Stimulated activated CD4-positive, alpha-beta T cell treated with anti-CD3 and anti-CD28 coated beads, Interleukin-4, amount 100 ng/mL, for 1 hour (primary cell): ENCODE results near the gene MALT1.
"Not testable (repeated sequence)": the region's sequence is repeated elsewhere in the genome, so short reads cannot be mapped to it uniquely, and the experiment has no call there.

Experiments
- DNase-seq: peaks from one replicate; pipeline ENCODE4 v3.0.0-alpha.2; 2020

MALT1 gene, protein sequence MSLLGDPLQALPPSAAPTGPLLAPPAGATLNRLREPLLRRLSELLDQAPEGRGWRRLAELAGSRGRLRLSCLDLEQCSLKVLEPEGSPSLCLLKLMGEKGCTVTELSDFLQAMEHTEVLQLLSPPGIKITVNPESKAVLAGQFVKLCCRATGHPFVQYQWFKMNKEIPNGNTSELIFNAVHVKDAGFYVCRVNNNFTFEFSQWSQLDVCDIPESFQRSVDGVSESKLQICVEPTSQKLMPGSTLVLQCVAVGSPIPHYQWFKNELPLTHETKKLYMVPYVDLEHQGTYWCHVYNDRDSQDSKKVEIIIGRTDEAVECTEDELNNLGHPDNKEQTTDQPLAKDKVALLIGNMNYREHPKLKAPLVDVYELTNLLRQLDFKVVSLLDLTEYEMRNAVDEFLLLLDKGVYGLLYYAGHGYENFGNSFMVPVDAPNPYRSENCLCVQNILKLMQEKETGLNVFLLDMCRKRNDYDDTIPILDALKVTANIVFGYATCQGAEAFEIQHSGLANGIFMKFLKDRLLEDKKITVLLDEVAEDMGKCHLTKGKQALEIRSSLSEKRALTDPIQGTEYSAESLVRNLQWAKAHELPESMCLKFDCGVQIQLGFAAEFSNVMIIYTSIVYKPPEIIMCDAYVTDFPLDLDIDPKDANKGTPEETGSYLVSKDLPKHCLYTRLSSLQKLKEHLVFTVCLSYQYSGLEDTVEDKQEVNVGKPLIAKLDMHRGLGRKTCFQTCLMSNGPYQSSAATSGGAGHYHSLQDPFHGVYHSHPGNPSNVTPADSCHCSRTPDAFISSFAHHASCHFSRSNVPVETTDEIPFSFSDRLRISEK

GRCh38 chr18:58671111-58671631 lies at the start of gene MALT1:
Gene MALT1, plus strand, starts transcription at chr18:58671465. Its CDS starts 179 bp downstream, at chr18:58671644.
- peak; percentile 95 for DNase-seq

- no peak for DNase-seq
Observed at GRCh38 chr18:58624011-58624410, 47.3 kb upstream of the MALT1 start.

DNA sequence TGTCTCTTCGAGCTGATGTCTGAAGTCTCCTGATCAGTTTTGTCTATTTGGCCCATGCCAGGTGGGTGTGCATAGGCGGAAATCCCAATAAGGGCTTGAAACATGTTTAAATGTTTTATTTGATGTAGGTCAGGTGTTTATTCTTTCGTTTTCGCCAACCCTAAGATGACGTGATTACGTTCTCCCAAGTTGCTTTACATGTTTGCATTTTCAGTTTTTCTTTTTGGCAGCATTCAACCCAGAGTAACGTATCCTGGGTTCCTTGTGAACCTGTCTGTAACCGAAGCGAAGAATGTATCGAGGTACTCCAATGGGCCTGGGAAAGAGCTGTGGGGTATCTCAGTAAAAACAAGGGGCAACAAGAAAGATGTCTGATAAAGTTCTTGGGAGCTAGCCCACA lies 45.4 kb upstream of the MALT1 start:
- no peak for DNase-seq

GRCh38 chr18:58630071-58630470 lies 41.2 kb upstream of the MALT1 start:
- DNase-seq = no peak

- DNase-seq = no peak
Observed at GRCh38 chr18:58631301-58631700, 40.0 kb upstream of the MALT1 start.

- DNase-seq = no peak
Observed at GRCh38 chr18:58632552-58632951, 38.7 kb upstream of the MALT1 start.

DNA sequence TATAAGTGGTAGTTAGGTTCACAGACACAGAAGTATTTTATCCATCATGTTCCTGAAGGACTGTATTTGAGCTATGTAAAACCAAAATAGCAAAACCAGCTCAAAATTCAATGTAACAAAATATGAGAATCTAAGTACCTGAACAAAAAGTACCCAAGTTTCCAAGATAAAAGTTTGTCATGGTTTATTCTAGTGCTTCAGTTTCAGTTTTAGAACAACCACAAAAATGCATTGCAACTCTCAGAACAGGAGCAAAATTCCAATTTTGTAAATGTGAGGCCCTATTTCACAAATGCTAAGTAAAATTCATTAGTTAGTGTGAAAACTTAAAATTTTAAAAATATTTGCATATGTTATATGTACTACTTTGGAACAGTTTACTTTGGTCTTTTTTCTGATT lies 37.4 kb upstream of the MALT1 start:
- DNase-seq = no peak

- DNase-seq = no peak
Observed at GRCh38 chr18:58635891-58636290, 35.4 kb upstream of the MALT1 start.

GRCh38 chr18:58637197-58637596 lies 34.1 kb upstream of the MALT1 start:
- DNase-seq = no peak

DNA sequence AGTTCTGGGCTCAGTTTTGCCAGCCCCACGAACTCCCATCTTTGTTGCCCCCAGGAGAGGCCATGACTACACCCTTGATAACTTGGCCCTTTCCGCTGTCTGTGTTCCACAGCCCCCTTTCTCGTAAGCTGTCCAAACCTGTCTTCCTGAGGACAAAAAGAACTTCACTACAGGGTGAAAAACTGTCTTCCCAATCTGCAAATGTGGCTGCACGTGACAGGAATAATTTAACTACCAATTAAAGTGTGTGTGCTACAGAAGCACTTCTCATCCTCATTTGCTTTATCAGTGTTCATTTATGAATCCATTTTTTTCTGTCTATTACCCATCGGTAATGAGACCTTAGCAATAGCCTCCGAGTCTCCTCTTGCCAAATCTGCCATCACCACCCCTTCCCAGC lies 33.3 kb upstream of the MALT1 start:
- DNase-seq = no peak

- no peak for DNase-seq
Observed at GRCh38 chr18:58638441-58638840, 32.8 kb upstream of the MALT1 start.

GRCh38 chr18:58639237-58639636 lies 32.0 kb upstream of the MALT1 start:
- no peak for DNase-seq

DNA sequence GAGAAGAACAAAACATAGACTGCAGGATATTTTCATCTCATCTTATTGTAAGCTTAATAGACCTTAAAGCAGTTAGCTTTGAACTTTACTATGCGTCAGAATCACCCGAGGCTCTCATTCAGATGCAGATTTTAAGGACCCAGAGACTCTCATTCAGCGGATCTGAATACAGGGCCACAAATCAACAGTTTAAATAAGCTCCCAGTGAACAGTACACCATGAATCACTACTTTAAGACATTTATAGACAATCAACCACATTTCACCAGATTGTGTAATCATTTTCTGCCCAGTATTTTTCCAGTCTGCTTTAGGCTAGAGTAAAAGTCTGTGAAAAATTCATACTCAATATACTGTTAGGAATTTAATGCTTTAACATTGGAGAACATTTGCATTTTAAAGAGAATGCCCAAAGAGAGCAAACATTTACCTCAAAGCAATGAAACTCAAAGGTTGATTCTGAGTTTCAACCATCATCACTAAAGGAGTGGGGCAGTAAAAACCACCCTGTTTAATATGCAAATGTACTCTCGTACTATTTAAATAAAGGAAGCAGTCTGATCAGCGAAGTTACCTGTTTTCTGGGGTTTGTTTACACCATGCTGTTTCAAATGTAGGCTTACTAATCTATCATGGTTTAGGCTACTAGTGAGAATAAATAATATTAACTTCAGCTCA lies 31.4 kb upstream of the MALT1 start:
- no peak for DNase-seq

DNA sequence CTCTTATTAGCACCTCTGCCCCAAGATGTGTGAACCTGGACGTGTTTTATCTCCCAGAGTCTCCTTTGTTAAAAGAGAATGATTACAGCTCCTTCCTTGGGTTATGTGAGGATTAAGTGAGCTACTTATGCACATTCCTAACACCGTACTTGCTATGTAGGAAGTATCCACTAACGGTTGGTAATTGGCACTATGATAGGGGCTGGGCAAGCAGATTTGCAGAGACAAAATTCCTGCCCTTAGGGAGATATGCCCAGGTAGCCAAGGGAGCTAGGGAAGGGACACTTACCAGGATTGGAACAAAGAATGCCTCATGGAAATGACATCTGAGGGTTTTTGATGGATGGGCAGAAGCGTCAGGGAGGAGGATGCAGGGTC lies 30.8 kb upstream of the MALT1 start:
- no peak for DNase-seq

DNA sequence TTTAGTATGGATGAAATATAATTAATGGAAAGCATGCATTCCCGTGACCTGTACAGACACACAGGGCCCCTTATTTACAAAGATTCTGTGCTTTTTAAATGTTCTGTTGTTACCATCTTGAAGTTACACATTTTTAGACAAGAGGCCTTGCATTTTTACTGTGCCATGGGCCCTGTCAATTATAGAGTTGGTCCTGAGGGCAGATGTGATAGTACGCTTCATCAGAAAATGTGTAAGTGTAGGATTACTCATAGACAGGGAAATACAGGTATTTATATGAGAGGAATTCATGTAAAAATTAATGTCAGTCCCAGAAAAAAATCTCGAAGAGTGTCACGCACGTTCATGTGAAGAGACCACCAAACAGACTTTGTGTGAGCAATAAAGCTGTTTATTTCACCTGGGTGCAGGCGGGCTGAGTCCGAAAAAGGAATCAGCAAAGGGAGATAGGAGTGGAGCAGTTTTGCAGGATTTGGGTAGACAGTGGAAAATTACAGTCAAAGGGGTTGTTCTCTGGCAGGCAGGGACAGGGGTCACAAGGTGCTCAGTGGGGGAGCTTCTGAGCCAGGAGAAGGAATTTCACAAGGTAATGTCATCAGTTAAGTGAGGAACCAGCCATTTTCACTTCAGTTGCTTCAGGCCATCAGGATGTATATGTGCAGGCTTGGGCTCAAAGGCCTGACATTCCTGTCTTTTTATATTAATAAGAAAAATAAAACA lies 30.2 kb upstream of the MALT1 start:
- no peak for DNase-seq

GRCh38 chr18:58643557-58643956 lies 27.7 kb upstream of the MALT1 start:
- not testable (repeated sequence) for DNase-seq

GRCh38 chr18:58645398-58645797 lies 25.9 kb upstream of the MALT1 start:
- DNase-seq = no peak

DNA sequence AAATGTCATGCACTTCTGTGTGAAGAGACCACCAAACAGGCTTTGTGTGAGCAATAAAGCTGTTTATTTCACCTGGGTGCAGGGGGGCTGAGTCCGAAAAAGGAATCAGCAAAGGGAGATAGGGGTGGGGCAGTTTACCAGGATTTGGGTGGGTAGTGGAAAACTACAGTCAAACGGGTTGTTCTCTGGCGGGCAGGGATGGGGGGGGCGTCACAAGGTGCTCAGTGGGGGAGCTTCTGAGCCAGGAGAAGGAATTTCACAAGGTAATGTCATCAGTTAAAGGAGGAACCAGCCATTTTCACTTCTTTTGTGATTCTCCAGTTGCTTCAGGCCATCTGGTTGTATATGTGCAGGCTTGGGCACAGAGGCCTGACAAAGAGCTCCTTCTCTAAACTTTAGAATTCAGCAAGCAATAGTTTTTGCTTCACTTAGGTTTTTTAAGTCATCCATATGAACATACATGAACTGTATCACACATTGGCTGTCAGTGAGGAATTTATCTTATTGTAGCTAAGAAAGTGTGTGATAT lies 24.9 kb upstream of the MALT1 start:
- DNase-seq = no peak

DNA sequence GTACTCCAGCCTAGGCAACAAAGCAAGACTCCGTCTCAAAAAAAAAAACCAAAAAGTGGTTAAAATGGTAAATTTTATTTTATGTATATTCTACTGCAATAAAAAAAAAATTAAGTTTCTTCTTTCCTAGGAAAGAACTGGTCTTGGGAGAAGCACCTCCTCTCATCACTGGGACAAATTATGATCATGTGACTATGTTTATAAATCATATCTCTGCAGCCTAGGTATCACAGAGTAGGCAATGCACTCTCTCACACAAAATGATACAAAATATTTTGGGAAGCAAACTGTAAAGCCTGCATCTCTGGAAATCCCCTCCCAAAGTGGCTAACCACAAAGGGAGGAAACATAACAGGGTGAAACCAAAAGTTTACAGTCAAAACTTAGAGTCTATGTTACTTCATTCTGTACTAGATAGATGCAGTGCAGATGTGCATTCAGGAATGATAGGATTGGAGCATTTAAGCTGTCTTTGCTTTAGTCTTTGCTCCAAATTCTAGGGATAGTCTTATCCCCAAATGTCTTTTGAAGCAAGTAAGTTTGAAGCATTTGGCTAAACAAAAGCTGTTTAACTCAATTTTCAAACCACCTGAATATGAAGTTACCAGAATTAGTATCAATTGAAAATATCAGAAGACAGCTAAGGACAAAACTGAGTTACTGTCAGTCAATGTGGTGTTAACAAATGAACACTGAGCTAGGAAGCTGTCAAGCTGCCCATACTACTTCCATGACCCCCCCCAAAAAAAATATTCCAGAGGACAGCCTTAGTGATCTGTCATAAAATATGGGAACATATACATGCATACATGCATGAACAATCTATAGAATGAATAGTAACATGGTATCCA lies 21.1 kb upstream of the MALT1 start:
- DNase-seq = no peak

DNA sequence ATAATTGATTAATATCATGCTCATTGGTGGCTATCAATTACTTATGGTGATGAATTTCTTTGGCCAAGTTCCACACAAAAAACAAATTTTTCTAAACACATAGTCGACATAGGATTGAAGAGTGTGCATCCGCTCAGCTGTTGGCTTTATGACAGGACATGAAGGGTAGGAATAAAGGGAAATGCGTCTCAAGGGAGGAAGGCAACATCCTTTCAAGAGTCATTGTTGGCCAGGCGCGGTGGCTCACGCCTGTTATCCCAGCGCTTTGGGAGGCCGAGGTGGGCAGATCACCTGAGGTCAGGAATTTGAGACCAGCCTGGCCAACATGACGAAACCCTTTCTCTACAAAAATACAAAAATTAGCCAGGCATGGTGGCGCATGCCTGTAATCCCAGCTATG lies 20.4 kb upstream of the MALT1 start:
- not testable (repeated sequence) for DNase-seq

DNA sequence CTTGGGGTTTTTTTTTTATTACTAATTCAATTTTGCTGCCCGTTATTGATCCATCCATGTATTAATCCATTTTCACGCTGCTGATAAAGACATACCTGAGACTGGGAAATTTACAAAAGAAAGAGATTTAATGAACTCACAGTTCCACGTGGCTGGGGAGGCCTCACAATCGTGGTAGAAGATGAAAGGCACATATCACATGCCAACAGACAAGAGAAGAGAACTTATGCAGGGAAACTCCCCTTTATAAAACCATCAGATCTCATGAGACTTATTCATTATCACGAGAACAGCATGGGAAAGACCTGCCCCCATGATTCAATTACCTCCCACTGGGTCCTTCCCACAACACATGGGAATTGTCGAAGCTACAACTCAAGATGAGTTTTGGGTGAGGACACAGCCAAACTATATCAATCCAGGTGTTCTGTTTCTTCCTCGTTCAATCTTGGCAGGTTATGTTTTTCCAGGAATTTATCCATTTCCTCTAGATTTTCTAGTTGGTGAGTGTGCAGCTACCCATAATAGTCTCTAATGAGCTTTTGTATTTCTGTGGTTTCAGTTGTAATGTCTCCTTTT lies 18.0 kb upstream of the MALT1 start:
- not testable (repeated sequence) for DNase-seq
